Stimulated activated naive CD8-positive, alpha-beta T cell treated with anti-CD3 and anti-CD28 coated beads, Interleukin-15, amount 100 ng/mL, for 72 hours (primary cell): ENCODE data around the gene RAPGEF1.

Experiments used
- ATAC-seq: fragments of 150-1000 bp; cut with Tn5 transposase; 2 replicates; pipeline ENCODE4 v1.10.0; 2021; ENCODE audit warnings: mild to moderate bottlenecking, moderate library complexity
- DNase-seq, 2 donors: peaks; one replicate each; pipeline ENCODE4 v3.0.0; 2021 to 2022
- H3K27ac Mint-ChIP-seq, 2 donors: one replicate each; pipeline ENCODE4 v1.8.0; 2022; ENCODE audit warnings: mild to moderate bottlenecking in 2 of 2, mixed read lengths in 2 of 2, moderate library complexity in 2 of 2
- H3K27me3 Mint-ChIP-seq: one replicate; pipeline ENCODE4 v1.8.0; 2022; ENCODE audit warnings: mixed read lengths
- H3K4me1 Mint-ChIP-seq: one replicate; pipeline ENCODE4 v1.8.0; 2022; ENCODE audit warnings: mild to moderate bottlenecking, mixed read lengths
- H3K4me3 Mint-ChIP-seq, 2 donors: one replicate each; pipeline ENCODE4 v1.8.0; 2022; ENCODE audit warnings: mild to moderate bottlenecking in 2 of 2, mixed read lengths in 2 of 2, moderate library complexity in 1 of 2
- H3K9me3 Mint-ChIP-seq, 2 donors: one replicate each; pipeline ENCODE4 v1.8.0; 2022; ENCODE audit warnings: mixed read lengths in 2 of 2

RAPGEF1 gene

GRCh38 chr9:131679261-131680020, 60.4 kb downstream of the RAPGEF1 start:
- Mint-ChIP-seq H3K27ac (no peak overlapping the region), H3K4me1 (peaks cover 83% of the 10 kb centered on the region), H3K27me3 (no peaks in the 10 kb centered on the region), H3K9me3 (no peaks in the 10 kb centered on the region), H3K4me3 (peak overlapping the region in 1 of 2 donors; percentile 84)
- DNase-seq (no peak), ATAC-seq (no peak)

GRCh38 chr9:131678499-131679111, 61.3 kb downstream of the RAPGEF1 start:
- Mint-ChIP-seq H3K4me3 (peak overlapping the region; percentile 78 to 84), H3K27me3 (no peaks in the 10 kb centered on the region), H3K27ac (peak overlapping the region; percentile 62 to 92), H3K9me3 (no peaks in the 10 kb centered on the region), H3K4me1 (peaks cover 85% of the 10 kb centered on the region)
- ATAC-seq (peak; percentile 100), DNase-seq (peak; percentile 70 to 85)

- DNase-seq (no peak), ATAC-seq (no peak)
- H3K9me3 Mint-ChIP-seq = no peaks in the 10 kb centered on the region
- no peaks in the 10 kb centered on the region for H3K27me3 Mint-ChIP-seq
- peak overlapping the region; percentile 62 to 78 for H3K4me3 Mint-ChIP-seq
- H3K4me1 Mint-ChIP-seq = peaks cover 91% of the 10 kb centered on the region
- peak overlapping the region; percentile 19 to 29 for H3K27ac Mint-ChIP-seq
Observed at GRCh38 chr9:131677444-131678180, 62.3 kb downstream of the RAPGEF1 start.

GRCh38 chr9:131677049-131677443, 62.8 kb downstream of the RAPGEF1 start:
- Mint-ChIP-seq H3K27ac (peak overlapping the region in 1 of 2 donors; percentile 52), H3K4me3 (peak overlapping the region; percentile 62 to 78), H3K27me3 (no peaks in the 10 kb centered on the region), H3K4me1 (peaks cover 91% of the 10 kb centered on the region), H3K9me3 (no peaks in the 10 kb centered on the region)
- ATAC-seq = no peak
- DNase-seq = no peak

GRCh38 chr9:131676431-131676972, 63.4 kb downstream of the RAPGEF1 start:
- H3K9me3 Mint-ChIP-seq = no peaks in the 10 kb centered on the region
- DNase-seq (peak in 1 of 2 donors; percentile 36), ATAC-seq (no peak)
- peaks cover 91% of the 10 kb centered on the region for H3K4me1 Mint-ChIP-seq
- peak overlapping the region; percentile 52 to 59 for H3K27ac Mint-ChIP-seq
- H3K4me3 Mint-ChIP-seq = peak overlapping the region; percentile 62 to 78
- no peaks in the 10 kb centered on the region for H3K27me3 Mint-ChIP-seq

GRCh38 chr9:131675437-131676022, 64.3 kb downstream of the RAPGEF1 start:
- Mint-ChIP-seq H3K27me3 (no peaks in the 10 kb centered on the region), H3K4me1 (peaks cover 91% of the 10 kb centered on the region), H3K9me3 (no peaks in the 10 kb centered on the region), H3K27ac (peak overlapping the region in 1 of 2 donors; percentile 79), H3K4me3 (no peak overlapping the region)
- ATAC-seq = no peak
- no peak for DNase-seq

- H3K4me1 Mint-ChIP-seq = peaks cover 91% of the 10 kb centered on the region
- no peaks in the 10 kb centered on the region for H3K27me3 Mint-ChIP-seq
- DNase-seq = no peak
- H3K4me3 Mint-ChIP-seq = no peak overlapping the region
- H3K9me3 Mint-ChIP-seq = no peaks in the 10 kb centered on the region
- ATAC-seq = no peak
- H3K27ac Mint-ChIP-seq = peak overlapping the region; percentile 34 to 49
Observed at GRCh38 chr9:131674425-131675421, 65.2 kb downstream of the RAPGEF1 start.

- ATAC-seq (no peak), DNase-seq (no peak)
- Mint-ChIP-seq H3K4me3 (no peak overlapping the region), H3K9me3 (no peaks in the 10 kb centered on the region), H3K27me3 (no peaks in the 10 kb centered on the region), H3K27ac (peak overlapping the region in 1 of 2 donors; percentile 64), H3K4me1 (peaks cover 91% of the 10 kb centered on the region)
Observed at GRCh38 chr9:131673531-131673930, 66.3 kb downstream of the RAPGEF1 start.

GRCh38 chr9:131673068-131673467, 66.8 kb downstream of the RAPGEF1 start:
- Mint-ChIP-seq H3K4me3 (no peak overlapping the region), H3K4me1 (peaks cover 91% of the 10 kb centered on the region), H3K27ac (peak overlapping the region in 1 of 2 donors; percentile 54), H3K27me3 (no peaks in the 10 kb centered on the region), H3K9me3 (no peaks in the 10 kb centered on the region)
- ATAC-seq = no peak
- no peak for DNase-seq

- DNase-seq (no peak), ATAC-seq (no peak)
- peaks cover 91% of the 10 kb centered on the region for H3K4me1 Mint-ChIP-seq
- no peaks in the 10 kb centered on the region for H3K9me3 Mint-ChIP-seq
- H3K27ac Mint-ChIP-seq = peak overlapping the region in 1 of 2 donors; percentile 54
- no peak overlapping the region for H3K4me3 Mint-ChIP-seq
- H3K27me3 Mint-ChIP-seq = no peaks in the 10 kb centered on the region
Observed at GRCh38 chr9:131672451-131672850, 67.4 kb downstream of the RAPGEF1 start.

- Mint-ChIP-seq H3K4me1 (peaks cover 90% of the 10 kb centered on the region), H3K27ac (peak overlapping the region; percentile 3 to 77), H3K4me3 (peak overlapping the region in 1 of 2 donors; percentile 45), H3K9me3 (no peaks in the 10 kb centered on the region), H3K27me3 (no peaks in the 10 kb centered on the region)
- DNase-seq (no peak), ATAC-seq (no peak)
Observed at GRCh38 chr9:131671133-131671520, 68.7 kb downstream of the RAPGEF1 start.

GRCh38 chr9:131670247-131671132, 69.4 kb downstream of the RAPGEF1 start:
- H3K27me3 Mint-ChIP-seq = no peaks in the 10 kb centered on the region
- H3K27ac Mint-ChIP-seq = peak overlapping the region in 1 of 2 donors; percentile 77
- no peaks in the 10 kb centered on the region for H3K9me3 Mint-ChIP-seq
- DNase-seq (no peak), ATAC-seq (no peak)
- peak overlapping the region in 1 of 2 donors; percentile 45 for H3K4me3 Mint-ChIP-seq
- peaks cover 87% of the 10 kb centered on the region for H3K4me1 Mint-ChIP-seq

GRCh38 chr9:131669269-131670157, 70.4 kb downstream of the RAPGEF1 start:
- DNase-seq = peak in 1 of 2 donors; percentile 21
- Mint-ChIP-seq H3K4me3 (peak overlapping the region; percentile 71 to 87), H3K4me1 (peaks cover 88% of the 10 kb centered on the region), H3K27ac (peak overlapping the region; percentile 97 to 99), H3K9me3 (no peaks in the 10 kb centered on the region), H3K27me3 (no peaks in the 10 kb centered on the region)
- no peak for ATAC-seq
